MM.1S (cell line): ENCODE measurements around the gene CEP72.

Experiments used
- DNase-seq: peaks from one replicate; pipeline ENCODE4 v3.0.0-alpha.2; 2015
- H2AFZ ChIP-seq: fragments of 300-600 bp; sonication (generic); 2 replicates; pipeline ENCODE4 v1.6.0; 2016; ENCODE audit warnings: antibody characterized with exemption, low read length
- H3F3A ChIP-seq: fragments of 300-600 bp; sonication (generic); 2 replicates; pipeline ENCODE4 v1.6.1; 2016; ENCODE audit warnings: mild to moderate bottlenecking, antibody characterized with exemption, low read length, moderate library complexity, mixed read lengths; ENCODE audit not compliant: insufficient read depth
- H3K27ac ChIP-seq: fragments of 300-600 bp; sonication (generic); 2 replicates; pipeline ENCODE4 v1.5.1; 2016; ENCODE audit warnings: mild to moderate bottlenecking, low read length
- H3K27me3 ChIP-seq: fragments of 300-600 bp; sonication (generic); replicated peaks from 2 replicates; pipeline ENCODE4 v1.6.0; 2016; ENCODE audit warnings: low read length; ENCODE audit not compliant: insufficient read depth
- H3K36me3 ChIP-seq: fragments of 300-600 bp; sonication (generic); replicated peaks from 2 replicates; pipeline ENCODE4 v1.6.1; 2016; ENCODE audit warnings: mild to moderate bottlenecking, low read length, mixed read lengths; ENCODE audit not compliant: insufficient read depth
- H3K4me1 ChIP-seq: fragments of 300-600 bp; sonication (generic); 2 replicates; pipeline ENCODE4 v1.6.1; 2016; ENCODE audit warnings: low read length, mixed read lengths
- H3K4me2 ChIP-seq: fragments of 300-600 bp; sonication (generic); 2 replicates; pipeline ENCODE4 v1.6.0; 2016; ENCODE audit warnings: low read depth, low read length
- H3K4me3 ChIP-seq: fragments of 300-600 bp; sonication (generic); 2 replicates; pipeline ENCODE4 v1.5.1; 2016; ENCODE audit warnings: low read length, mixed read lengths
- H3K79me2 ChIP-seq: fragments of 300-600 bp; sonication (generic); 2 replicates; pipeline ENCODE4 v1.6.1; 2016; ENCODE audit warnings: mixed run types, low read length, mixed read lengths
- H3K9ac ChIP-seq: fragments of 300-600 bp; sonication (generic); 2 replicates; pipeline ENCODE4 v1.6.1; 2016; ENCODE audit warnings: low read length, mixed read lengths
- H3K9me2 ChIP-seq: fragments of 300-600 bp; sonication (generic); replicated peaks from 2 replicates; pipeline ENCODE4 v1.6.1; 2016; ENCODE audit warnings: mild to moderate bottlenecking, low read length, mixed read lengths; ENCODE audit not compliant: insufficient read depth
- H3K9me3 ChIP-seq: fragments of 300-600 bp; sonication (generic); replicated peaks from 2 replicates; pipeline ENCODE4 v1.6.1; 2016; ENCODE audit warnings: mild to moderate bottlenecking, low read length, mixed read lengths; ENCODE audit not compliant: insufficient read depth
- H4K20me1 ChIP-seq: fragments of 300-600 bp; sonication (generic); 2 replicates; pipeline ENCODE4 v1.6.1; 2016; ENCODE audit warnings: mild to moderate bottlenecking, low read length, moderate library complexity, mixed read lengths; ENCODE audit not compliant: insufficient read depth
- CTCF ChIP-seq: fragments of 300-600 bp; sonication (generic); IDR thresholded peaks from 2 replicates; pipeline ENCODE4 v1.5.1; 2016; ENCODE audit warnings: antibody characterized with exemption, low read length, mixed read lengths
- EZH2 ChIP-seq: fragments of 300-600 bp; sonication (generic); optimal IDR thresholded peaks from 2 replicates; pipeline ENCODE3; 2017; ENCODE audit warnings: low read depth, mild to moderate bottlenecking, antibody characterized with exemption, low read length, mixed read lengths
- EZH2phosphoT487 ChIP-seq: fragments of 300-600 bp; sonication (generic); IDR thresholded peaks from 2 replicates; pipeline ENCODE4 v1.6.1; 2018; ENCODE audit warnings: antibody characterized with exemption, low read length

Gene CEP72

DNA sequence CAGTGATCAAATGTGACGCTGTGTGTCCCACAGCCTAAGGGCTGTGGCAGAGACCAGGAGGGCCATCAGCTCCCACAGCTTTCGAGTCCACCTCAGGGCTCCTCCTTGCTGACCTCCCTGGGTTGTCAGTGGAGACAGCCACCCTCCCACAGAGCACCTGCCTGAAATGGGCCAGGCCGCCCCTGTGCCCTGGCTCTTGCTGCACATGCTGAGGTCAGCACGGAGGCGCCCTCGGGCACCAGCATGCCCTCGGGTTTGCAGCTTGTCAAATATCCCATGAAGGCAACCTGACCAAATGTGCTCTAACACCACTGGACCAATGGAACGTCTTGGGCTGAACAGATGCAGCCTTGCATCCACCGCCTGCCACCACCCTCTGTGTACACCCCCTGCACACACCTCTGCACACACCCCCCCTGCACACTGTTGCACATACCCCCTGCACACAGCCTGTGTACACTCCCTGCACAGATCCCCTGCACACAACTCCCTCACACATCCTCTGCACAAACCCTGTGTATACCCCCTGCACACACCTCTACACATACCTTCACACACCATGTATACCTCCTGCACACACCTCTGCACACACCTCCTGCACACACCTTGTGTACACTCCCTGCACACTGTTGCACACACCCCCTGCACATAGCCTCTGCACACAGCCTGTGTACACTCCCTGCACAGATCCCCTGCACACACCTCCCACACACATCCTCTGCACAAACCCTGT is 2.0 kb upstream of the CEP72 start:
- Histone ChIP-seq H3K27me3 (no peaks in the 10 kb centered on the region), H3K27ac (no peak overlapping the region), H4K20me1 (no peaks in the 10 kb centered on the region), H3K9me3 (no peaks in the 10 kb centered on the region), H2AFZ (no peak overlapping the region), H3K4me1 (peaks cover 20% of the 10 kb centered on the region), H3F3A (peaks cover 12% of the 10 kb centered on the region), H3K79me2 (peaks cover 34% of the 10 kb centered on the region), H3K4me3 (no peak overlapping the region), H3K9ac (no peak overlapping the region), H3K4me2 (no peak overlapping the region), H3K36me3 (no peaks in the 10 kb centered on the region; the same call in 1 of the 2 replicates), H3K9me2 (no peaks in the 10 kb centered on the region)
- no peak for TF ChIP-seq EZH2phosphoT487
- TF ChIP-seq EZH2: no peak
- no peak for TF ChIP-seq CTCF
- no peak for DNase-seq

- Histone ChIP-seq H3K4me3 (peak overlapping the region; percentile 93), H3K9me3 (no peaks in the 10 kb centered on the region), H3F3A (peaks cover 12% of the 10 kb centered on the region), H3K27me3 (no peaks in the 10 kb centered on the region), H3K9ac (peak overlapping the region; percentile 62; the same call in 1 of the 2 replicates), H3K9me2 (no peaks in the 10 kb centered on the region), H3K4me1 (peaks cover 20% of the 10 kb centered on the region), H3K4me2 (peak overlapping the region; percentile 97), H3K27ac (no peak overlapping the region), H2AFZ (peak overlapping the region; percentile 59), H3K79me2 (peaks cover 43% of the 10 kb centered on the region), H3K36me3 (no peaks in the 10 kb centered on the region; the same call in 1 of the 2 replicates), H4K20me1 (no peaks in the 10 kb centered on the region)
- TF ChIP-seq EZH2 (no peak), CTCF (no peak), EZH2phosphoT487 (no peak)
- DNase-seq: no peak
Observed at GRCh38 chr5:610744-611730, 1.1 kb upstream of the CEP72 start.

DNA sequence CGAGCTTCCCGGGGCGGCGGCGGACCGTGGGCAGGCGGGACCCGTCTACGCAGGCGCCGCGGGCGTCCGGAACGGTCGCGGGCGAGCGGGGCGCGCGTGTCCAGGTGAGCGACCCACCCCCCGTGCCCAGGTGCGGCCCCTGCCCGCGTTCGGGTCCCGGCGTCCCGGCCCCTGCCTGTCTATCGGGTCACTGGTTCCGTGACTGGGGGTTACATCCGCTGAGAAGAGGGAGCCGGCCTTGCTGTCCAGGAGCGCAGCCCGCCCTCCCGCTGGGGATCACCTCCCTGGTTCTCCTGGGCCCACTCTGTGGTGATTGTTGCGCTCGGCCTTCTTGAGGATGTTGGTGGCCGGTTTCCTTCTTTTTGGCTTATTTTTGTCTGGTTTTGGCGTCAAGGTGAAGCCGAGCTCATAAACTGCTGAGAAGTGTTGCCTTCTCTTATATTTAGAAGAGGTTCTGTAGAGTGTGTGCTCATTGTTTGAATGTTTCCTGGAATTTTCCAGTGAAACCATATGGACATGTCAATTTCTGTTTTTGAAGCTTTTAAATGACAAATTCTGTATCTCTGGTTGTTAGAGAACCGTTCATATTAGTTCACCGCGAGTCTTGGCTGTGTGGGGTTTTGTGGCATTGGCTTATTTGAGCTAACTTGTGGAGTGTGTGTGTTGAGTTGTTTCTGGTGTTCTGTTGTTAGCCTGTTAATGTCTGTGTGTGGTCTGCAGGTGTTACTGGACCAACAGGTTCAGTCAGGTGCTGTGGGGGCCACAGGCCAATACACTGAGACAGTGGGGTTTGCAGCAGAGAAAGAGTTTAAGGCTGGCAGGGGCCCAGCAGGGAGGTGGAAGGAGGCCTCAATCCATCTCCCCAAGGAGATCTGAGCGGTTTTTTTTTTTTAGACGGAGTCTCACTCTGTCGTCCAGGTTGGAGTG is 621 bp downstream of the CEP72 start:
- H3K79me2 ChIP-seq: peaks cover 60% of the 10 kb centered on the region
- H3K9me3 ChIP-seq: no peaks in the 10 kb centered on the region
- H4K20me1 ChIP-seq: no peaks in the 10 kb centered on the region
- H3K4me3 ChIP-seq: peak overlapping the region; percentile 93
- DNase-seq: peak; percentile 24
- H3K27ac ChIP-seq: no peak overlapping the region
- no peaks in the 10 kb centered on the region for H3K9me2 ChIP-seq
- H2AFZ ChIP-seq: peak overlapping the region; percentile 83
- peak overlapping the region; percentile 67 for H3K9ac ChIP-seq
- TF ChIP-seq EZH2phosphoT487 (no peak), EZH2 (no peak), CTCF (no peak)
- H3K36me3 ChIP-seq: no peaks in the 10 kb centered on the region; the same call in 1 of the 2 replicates
- peak overlapping the region; percentile 64 for H3K4me2 ChIP-seq
- peaks cover 7% of the 10 kb centered on the region for H3K4me1 ChIP-seq
- H3K27me3 ChIP-seq: no peaks in the 10 kb centered on the region
- peaks cover 2% of the 10 kb centered on the region for H3F3A ChIP-seq
